AG04449 (cell line): Measurements from ENCODE around the gene SNRK.

ENCODE experiments used
- CTCF ChIA-PET: fragments of 350-600 bp; formaldehyde crosslinking; extraction: SDS; loops from one replicate; lab custom pipeline; 2021; ENCODE audit warnings: antibody characterized with exemption; lab: Yijun Ruan, JAX
- POLR2A ChIA-PET: fragments of 400-600, 350-600 bp; formaldehyde crosslinking; extraction: SDS; loops from one replicate; lab custom pipeline; 2020; ENCODE audit warnings: antibody characterized with exemption, inconsistent platforms; lab: Yijun Ruan, JAX
- DNase-seq: peaks from one replicate; pipeline ENCODE4 v3.0.0-alpha.2; 2010; ENCODE audit warnings: low read depth, low spot score
- H3K4me3 ChIP-seq: 2 replicates; pipeline ENCODE4 v1.5.1; 2011; ENCODE audit warnings: low read depth, mild to moderate bottlenecking, control low read depth, low read length
- CTCF ChIP-seq: IDR thresholded peaks from one replicate; pipeline ENCODE4 v1.5.1; 2011; ENCODE audit warnings: mild to moderate bottlenecking, moderate library complexity, low read length, control low read depth, inconsistent platforms; ENCODE audit not compliant: insufficient read depth; ENCODE audit errors: missing control alignments

SNRK gene

DNA sequence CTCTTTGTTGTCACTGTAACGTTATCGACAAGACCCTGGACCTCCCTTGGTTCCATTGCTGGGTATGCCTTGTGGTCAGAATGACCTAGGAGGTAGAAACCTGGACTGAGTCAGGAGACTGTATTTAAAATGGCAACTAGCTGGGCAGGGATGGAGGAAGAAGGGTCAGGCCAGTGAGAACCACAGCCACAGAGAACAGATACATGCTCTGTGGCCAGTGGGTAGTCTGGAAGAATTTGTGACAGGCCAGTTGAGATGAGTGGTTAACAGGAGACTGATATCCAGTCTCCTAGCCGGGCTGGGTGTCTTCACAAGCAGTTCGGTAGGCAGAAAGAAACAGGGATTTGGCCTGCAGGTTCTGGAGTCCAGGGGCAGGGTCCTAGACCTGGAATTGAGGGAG, 58.9 kb downstream of the SNRK start:
- no peak for TF ChIP-seq CTCF
- ChIA-PET CTCF (interaction anchor here (1.3 to 2.1 kb wide), 2 partner anchors 10 to 184 kb away, joined by 3 to 6 read pairs; no protein-coding TSS in a partner anchor), POLR2A (no interaction called here)
- no peak overlapping the region for H3K4me3 ChIP-seq
- DNase-seq = no peak

GRCh38 chr3:43345877-43346276, 59.5 kb downstream of the SNRK start:
- no peak overlapping the region for H3K4me3 ChIP-seq
- no peak for TF ChIP-seq CTCF
- peak; percentile 40 for DNase-seq
- ChIA-PET POLR2A (no interaction called here), CTCF (interaction anchor here (0.9 to 2.1 kb wide), 3 partner anchors 11 to 185 kb away, joined by 3 to 6 read pairs (median 3); no protein-coding TSS in a partner anchor)

DNA sequence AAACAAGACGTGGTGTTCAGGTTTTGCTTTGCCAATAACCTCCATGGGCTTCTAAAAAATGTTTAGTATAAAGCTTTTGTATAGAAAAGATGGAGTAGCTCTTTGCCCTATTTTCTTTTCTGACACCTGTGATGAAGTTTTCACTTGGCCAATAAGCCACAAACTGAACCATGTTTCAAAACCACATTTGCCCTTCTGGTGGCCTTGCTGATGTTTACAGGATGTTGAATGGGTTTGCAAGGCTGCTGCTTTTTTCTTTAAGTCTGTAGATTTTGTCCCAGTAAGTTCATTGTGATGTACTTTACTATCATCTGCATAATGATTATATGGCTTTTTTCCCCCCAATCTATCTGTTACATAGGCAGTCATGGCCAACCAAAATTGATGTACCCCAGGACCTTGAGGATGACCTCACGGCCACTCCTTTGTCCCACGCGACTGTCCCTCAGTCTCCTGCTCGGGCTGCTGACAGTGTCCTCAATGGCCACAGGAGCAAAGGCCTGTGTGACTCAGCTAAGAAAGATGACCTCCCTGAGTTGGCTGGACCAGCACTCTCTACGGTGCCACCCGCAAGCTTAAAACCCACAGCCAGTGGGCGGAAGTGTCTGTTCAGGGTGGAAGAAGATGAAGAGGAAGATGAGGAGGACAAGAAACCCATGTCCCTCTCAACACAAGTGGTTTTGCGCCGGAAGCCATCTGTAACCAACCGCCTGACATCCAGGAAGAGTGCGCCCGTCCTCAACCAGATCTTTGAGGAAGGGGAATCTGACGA, 60.8 kb downstream of the SNRK start:
- no peak for DNase-seq
- CTCF ChIA-PET = interaction anchor here (0.9 to 2.1 kb wide), 3 partner anchors 9 to 156 kb away, joined by 3 to 6 read pairs (median 3); no protein-coding TSS in a partner anchor

DNA sequence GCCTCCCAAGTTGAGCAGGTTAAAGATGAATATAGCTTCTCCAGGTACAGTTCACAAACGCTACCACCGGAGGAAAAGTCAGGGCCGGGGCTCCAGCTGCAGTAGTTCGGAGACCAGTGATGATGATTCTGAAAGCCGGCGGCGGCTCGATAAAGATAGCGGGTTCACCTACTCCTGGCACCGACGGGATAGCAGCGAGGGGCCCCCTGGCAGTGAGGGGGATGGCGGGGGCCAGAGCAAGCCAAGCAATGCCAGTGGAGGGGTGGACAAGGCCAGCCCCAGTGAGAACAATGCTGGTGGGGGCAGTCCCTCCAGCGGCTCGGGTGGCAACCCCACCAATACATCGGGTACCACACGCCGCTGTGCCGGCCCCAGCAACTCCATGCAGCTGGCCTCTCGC, 61.4 kb downstream of the SNRK start:
- ChIA-PET CTCF (no interaction called here), POLR2A (no interaction called here)
- TF ChIP-seq CTCF = no peak
- no peak for DNase-seq
- H3K4me3 ChIP-seq = no peak overlapping the region

More for the DNA sequence above, 60.8 kb downstream of the SNRK start:
- TF ChIP-seq CTCF = no peak
- POLR2A ChIA-PET = interaction anchor here (0.6 kb wide), 1 partner anchor 23 kb away, joined by 3 read pairs; no protein-coding TSS in a partner anchor
- no peak overlapping the region for H3K4me3 ChIP-seq

DNA sequence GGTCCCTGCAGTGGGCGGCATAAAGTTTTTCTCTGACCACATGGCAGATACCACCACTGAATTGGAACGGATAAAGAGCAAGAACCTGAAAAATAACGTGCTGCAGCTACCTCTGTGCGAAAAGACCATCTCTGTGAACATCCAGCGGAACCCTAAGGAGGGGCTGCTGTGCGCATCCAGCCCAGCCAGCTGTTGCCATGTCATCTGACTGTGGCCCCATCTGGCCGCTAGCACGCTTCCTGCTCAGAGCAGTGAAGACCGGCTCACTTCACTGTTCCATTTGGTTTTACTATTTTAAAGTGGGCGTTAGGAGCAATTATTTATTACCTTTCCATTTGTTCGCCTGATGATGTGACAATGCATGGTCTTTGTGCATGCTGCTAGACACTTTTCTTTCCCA, 62.0 kb downstream of the SNRK start:
- TF ChIP-seq CTCF = no peak
- ChIA-PET CTCF (no interaction called here), POLR2A (no interaction called here)
- H3K4me3 ChIP-seq = no peak overlapping the region
- DNase-seq = no peak

- H3K4me3 ChIP-seq = no peak overlapping the region
- ChIA-PET CTCF (no interaction called here), POLR2A (no interaction called here)
- no peak for TF ChIP-seq CTCF
- no peak for DNase-seq
Measured at GRCh38 chr3:43348852-43349574, 62.7 kb downstream of the SNRK start.
